ENCODE results near the gene EML1. TPM values are rescaled to one million over a fixed set of nuclear protein-coding genes. Genes with fewer than 3 reads are reported as not detected.
A peak's percentile ranks its signal among the peaks of the same experiment; 100 is the strongest.

EML1 gene
- total RNA-seq, 1 experiment from 2014 or later: 16.1 TPM

DNA sequence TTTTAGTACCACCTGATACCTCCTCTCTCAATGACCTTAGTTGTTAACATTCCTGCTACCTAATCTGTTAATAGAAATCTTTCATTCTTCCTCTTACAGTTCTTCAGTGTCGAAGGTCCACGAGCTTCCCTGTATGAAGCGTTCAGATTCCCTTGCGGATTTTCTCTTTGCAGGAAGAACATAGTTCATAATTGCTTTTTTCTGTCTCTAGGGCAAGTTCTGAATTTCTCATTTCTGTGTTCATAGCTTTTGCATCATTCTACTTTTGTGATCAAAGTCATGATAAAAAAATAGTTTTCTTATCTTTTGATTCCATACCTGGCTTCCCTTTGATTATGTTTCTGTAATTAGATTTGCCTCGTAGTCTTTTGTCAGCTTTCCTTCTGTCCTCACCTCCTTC lies 94.9 kb downstream of the EML1 start:
- H3K27me3 Mint-ChIP-seq (ENCODE audit: low read depth): no peaks in the 10 kb centered on the region; the same call in 1 of the 2 replicates
- ChIA-PET CTCF (interaction anchor here (0.8 to 4.3 kb wide), 6 partner anchors 11 to 206 kb away, joined by 3 to 22 read pairs (median 9); no protein-coding TSS in a partner anchor), POLR2A (no interaction called here)
- no peaks in the 10 kb centered on the region for H3K36me3 Mint-ChIP-seq
- no peak overlapping the region for H3K4me3 Mint-ChIP-seq
- DNase-seq (ENCODE audit: low spot score) (no peak), ATAC-seq (no peak)
- H3K4me1 Mint-ChIP-seq: peaks cover 46% of the 10 kb centered on the region
- no peaks in the 10 kb centered on the region for H3K9me3 Mint-ChIP-seq
- no peak overlapping the region for H3K27ac Mint-ChIP-seq
- TF ChIP-seq CBFB (CRISPR knock-in tag; IDR thresholded peaks at IDR 0.05; ENCODE audit: low read depth): no peak
- no peak for TF ChIP-seq OVOL2 (CRISPR knock-in tag; IDR thresholded peaks at IDR 0.05; ENCODE audit: borderline replicate concordance)
- no peak for TF ChIP-seq ZNF396 (CRISPR knock-in tag; IDR thresholded peaks at IDR 0.05; ENCODE audit: borderline replicate concordance)

DNA sequence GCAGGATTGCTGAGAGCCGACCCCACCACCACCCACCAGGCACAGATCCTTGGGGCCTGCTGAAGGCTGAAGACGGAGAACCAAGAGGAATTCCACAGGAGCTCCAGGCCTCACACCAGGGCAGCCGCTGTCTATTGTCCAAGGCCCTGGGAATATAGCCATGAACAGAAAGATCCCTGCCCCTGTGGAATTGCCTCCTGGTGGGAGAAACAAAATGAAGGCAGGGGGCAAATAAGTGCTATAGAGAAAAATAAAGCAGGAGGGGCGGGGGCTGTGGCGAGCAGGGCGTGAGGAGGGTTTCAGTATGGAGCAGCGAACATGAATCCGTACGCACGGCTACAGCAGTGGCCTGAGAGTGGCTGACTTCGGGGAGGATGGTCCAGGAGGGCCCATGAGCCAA lies 96.1 kb downstream of the EML1 start:
- Mint-ChIP-seq H3K27me3 (ENCODE audit: low read depth) (no peaks in the 10 kb centered on the region; the same call in 1 of the 2 replicates), H3K36me3 (no peaks in the 10 kb centered on the region), H3K9me3 (no peaks in the 10 kb centered on the region), H3K4me1 (peaks cover 44% of the 10 kb centered on the region), H3K27ac (peak overlapping the region; percentile 69; the same call in 1 of the 2 replicates), H3K4me3 (no peak overlapping the region)
- DNase-seq (ENCODE audit: low spot score) (peak; percentile 48), ATAC-seq (peak; percentile 83)
- ChIA-PET CTCF (interaction anchor here (0.8 to 4.3 kb wide), 7 partner anchors 10 to 207 kb away, joined by 3 to 22 read pairs (median 8); no protein-coding TSS in a partner anchor), POLR2A (no interaction called here)
- TF ChIP-seq, protein P1, sequence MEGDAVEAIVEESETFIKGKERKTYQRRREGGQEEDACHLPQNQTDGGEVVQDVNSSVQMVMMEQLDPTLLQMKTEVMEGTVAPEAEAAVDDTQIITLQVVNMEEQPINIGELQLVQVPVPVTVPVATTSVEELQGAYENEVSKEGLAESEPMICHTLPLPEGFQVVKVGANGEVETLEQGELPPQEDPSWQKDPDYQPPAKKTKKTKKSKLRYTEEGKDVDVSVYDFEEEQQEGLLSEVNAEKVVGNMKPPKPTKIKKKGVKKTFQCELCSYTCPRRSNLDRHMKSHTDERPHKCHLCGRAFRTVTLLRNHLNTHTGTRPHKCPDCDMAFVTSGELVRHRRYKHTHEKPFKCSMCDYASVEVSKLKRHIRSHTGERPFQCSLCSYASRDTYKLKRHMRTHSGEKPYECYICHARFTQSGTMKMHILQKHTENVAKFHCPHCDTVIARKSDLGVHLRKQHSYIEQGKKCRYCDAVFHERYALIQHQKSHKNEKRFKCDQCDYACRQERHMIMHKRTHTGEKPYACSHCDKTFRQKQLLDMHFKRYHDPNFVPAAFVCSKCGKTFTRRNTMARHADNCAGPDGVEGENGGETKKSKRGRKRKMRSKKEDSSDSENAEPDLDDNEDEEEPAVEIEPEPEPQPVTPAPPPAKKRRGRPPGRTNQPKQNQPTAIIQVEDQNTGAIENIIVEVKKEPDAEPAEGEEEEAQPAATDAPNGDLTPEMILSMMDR (IDR thresholded peaks at IDR 0.05): no peak
- TF ChIP-seq ESRRA (CRISPR knock-in tag; IDR thresholded peaks at IDR 0.05; ENCODE audit: borderline replicate concordance) (no peak), JUN (CRISPR knock-in tag; IDR thresholded peaks at IDR 0.05) (no peak), NFE2L1 (CRISPR knock-in tag; IDR thresholded peaks at IDR 0.05) (0 out of 2 replicates have a peak, but pooled peaks have one; percentile 16), ZNF423 (CRISPR knock-in tag; IDR thresholded peaks at IDR 0.05) (peak; percentile 97), ZNF263 (CRISPR knock-in tag; IDR thresholded peaks at IDR 0.05; ENCODE audit: low read depth) (no peak), TEAD1 (CRISPR knock-in tag; IDR thresholded peaks at IDR 0.05) (peak; percentile 41; the same call in 1 of the 2 replicates)
- TF ChIP-seq, protein P2, sequence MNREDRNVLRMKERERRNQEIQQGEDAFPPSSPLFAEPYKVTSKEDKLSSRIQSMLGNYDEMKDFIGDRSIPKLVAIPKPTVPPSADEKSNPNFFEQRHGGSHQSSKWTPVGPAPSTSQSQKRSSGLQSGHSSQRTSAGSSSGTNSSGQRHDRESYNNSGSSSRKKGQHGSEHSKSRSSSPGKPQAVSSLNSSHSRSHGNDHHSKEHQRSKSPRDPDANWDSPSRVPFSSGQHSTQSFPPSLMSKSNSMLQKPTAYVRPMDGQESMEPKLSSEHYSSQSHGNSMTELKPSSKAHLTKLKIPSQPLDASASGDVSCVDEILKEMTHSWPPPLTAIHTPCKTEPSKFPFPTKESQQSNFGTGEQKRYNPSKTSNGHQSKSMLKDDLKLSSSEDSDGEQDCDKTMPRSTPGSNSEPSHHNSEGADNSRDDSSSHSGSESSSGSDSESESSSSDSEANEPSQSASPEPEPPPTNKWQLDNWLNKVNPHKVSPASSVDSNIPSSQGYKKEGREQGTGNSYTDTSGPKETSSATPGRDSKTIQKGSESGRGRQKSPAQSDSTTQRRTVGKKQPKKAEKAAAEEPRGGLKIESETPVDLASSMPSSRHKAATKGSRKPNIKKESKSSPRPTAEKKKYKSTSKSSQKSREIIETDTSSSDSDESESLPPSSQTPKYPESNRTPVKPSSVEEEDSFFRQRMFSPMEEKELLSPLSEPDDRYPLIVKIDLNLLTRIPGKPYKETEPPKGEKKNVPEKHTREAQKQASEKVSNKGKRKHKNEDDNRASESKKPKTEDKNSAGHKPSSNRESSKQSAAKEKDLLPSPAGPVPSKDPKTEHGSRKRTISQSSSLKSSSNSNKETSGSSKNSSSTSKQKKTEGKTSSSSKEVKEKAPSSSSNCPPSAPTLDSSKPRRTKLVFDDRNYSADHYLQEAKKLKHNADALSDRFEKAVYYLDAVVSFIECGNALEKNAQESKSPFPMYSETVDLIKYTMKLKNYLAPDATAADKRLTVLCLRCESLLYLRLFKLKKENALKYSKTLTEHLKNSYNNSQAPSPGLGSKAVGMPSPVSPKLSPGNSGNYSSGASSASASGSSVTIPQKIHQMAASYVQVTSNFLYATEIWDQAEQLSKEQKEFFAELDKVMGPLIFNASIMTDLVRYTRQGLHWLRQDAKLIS (CRISPR knock-in tag; IDR thresholded peaks at IDR 0.05; ENCODE audit: borderline replicate concordance): no peak

DNA sequence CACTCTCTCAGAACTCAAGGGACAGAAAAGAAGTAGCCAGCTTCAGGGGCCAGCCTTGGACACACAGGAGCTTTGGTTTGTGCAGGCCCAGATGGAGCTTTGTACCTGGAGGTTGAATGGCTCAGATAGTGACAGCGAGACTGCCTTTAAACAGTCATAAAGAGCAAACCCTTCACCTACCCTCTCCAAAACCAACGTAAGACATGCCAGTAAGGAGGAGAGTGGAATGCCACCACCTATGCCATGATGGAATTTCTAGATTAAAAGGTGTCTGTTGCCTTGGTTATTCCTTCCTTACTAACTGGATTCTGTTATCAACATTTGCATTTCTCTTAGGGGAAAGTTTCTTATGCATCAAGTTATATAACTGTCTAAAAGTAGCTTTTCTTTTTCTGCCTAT lies 98.1 kb downstream of the EML1 start:
- DNase-seq (ENCODE audit: low spot score): no peak

More for the DNA sequence above, 98.1 kb downstream of the EML1 start:
- Mint-ChIP-seq H3K4me1 (peaks cover 46% of the 10 kb centered on the region), H3K27me3 (ENCODE audit: low read depth) (no peaks in the 10 kb centered on the region; the same call in 1 of the 2 replicates), H3K9me3 (no peaks in the 10 kb centered on the region), H3K36me3 (no peaks in the 10 kb centered on the region), H3K4me3 (no peak overlapping the region), H3K27ac (no peak overlapping the region)
- ChIA-PET POLR2A (no interaction called here), CTCF (interaction anchor here (4.3 kb wide), 1 partner anchor 161 kb away, joined by 22 read pairs; no protein-coding TSS in a partner anchor)
- TF ChIP-seq EMX1 (CRISPR knock-in tag; IDR thresholded peaks at IDR 0.05): no peak
- no peak for TF ChIP-seq NFYB (CRISPR knock-in tag; conservative IDR thresholded peaks at IDR 0.05; ENCODE audit: low read depth)
- TF ChIP-seq, protein P3, sequence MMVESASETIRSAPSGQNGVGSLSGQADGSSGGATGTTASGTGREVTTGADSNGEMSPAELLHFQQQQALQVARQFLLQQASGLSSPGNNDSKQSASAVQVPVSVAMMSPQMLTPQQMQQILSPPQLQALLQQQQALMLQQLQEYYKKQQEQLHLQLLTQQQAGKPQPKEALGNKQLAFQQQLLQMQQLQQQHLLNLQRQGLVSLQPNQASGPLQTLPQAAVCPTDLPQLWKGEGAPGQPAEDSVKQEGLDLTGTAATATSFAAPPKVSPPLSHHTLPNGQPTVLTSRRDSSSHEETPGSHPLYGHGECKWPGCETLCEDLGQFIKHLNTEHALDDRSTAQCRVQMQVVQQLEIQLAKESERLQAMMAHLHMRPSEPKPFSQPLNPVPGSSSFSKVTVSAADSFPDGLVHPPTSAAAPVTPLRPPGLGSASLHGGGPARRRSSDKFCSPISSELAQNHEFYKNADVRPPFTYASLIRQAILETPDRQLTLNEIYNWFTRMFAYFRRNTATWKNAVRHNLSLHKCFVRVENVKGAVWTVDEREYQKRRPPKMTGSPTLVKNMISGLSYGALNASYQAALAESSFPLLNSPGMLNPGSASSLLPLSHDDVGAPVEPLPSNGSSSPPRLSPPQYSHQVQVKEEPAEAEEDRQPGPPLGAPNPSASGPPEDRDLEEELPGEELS (CRISPR knock-in tag; IDR thresholded peaks at IDR 0.05): no peak
- no peak for ATAC-seq

All from WTC11 (cell line).